Neural cell (in vitro differentiated cells): ENCODE results near the gene ANXA6. TPM values are rescaled to one million over a fixed set of nuclear protein-coding genes. Genes with fewer than 3 reads are reported as not detected.

ENCODE experiments used
- H2AFZ ChIP-seq: fragments of 200-600, 300-800 bp; sonication (generic), shearing (Covaris generic); 2 replicates; pipeline ENCODE4 v1.6.0; 2014; ENCODE audit warnings: low read depth, mild to moderate bottlenecking, antibody characterized with exemption, low read length, moderate library complexity
- H3F3A ChIP-seq: fragments of 200-600 bp; shearing (Covaris generic); 2 replicates; pipeline ENCODE4 v1.6.1; 2016; ENCODE audit warnings: mild to moderate bottlenecking, moderate library complexity, mixed read lengths, antibody characterized with exemption, low read length; ENCODE audit not compliant: insufficient read depth, poor library complexity, severe bottlenecking
- H3K27ac ChIP-seq: fragments of 200-600, 300-800 bp; sonication (generic), shearing (Covaris generic); 2 replicates; pipeline ENCODE4 v1.5.1; 2014; ENCODE audit warnings: mild to moderate bottlenecking, low read length, moderate library complexity
- H3K27me3 ChIP-seq: fragments of 300-800, 200-600 bp; sonication (generic), shearing (Covaris generic); 2 replicates; pipeline ENCODE4 v1.6.0; 2014; ENCODE audit warnings: mild to moderate bottlenecking, low read depth, low read length, moderate library complexity; ENCODE audit not compliant: insufficient read depth
- H3K36me3 ChIP-seq: fragments of 300-800, 200-600 bp; sonication (generic), shearing (Covaris generic); 2 replicates; pipeline ENCODE4 v1.5.1; 2014; ENCODE audit warnings: mild to moderate bottlenecking, antibody characterized with exemption, low read length, moderate library complexity; ENCODE audit not compliant: insufficient read depth
- H3K4me2 ChIP-seq: fragments of 300-800, 200-600 bp; sonication (generic), shearing (Covaris generic); 2 replicates; pipeline ENCODE4 v1.6.0; 2014; ENCODE audit warnings: mild to moderate bottlenecking, low read length
- H3K4me3 ChIP-seq: fragments of 300-800, 200-600 bp; sonication (generic), shearing (Covaris generic); 2 replicates; pipeline ENCODE4 v1.5.1; 2014; ENCODE audit warnings: mild to moderate bottlenecking, low read length, moderate library complexity
- H3K79me2 ChIP-seq: fragments of 200-600 bp; shearing (Covaris generic); replicated peaks from 2 replicates; pipeline ENCODE4 v1.6.0; 2014; ENCODE audit warnings: mild to moderate bottlenecking, low read length, moderate library complexity; ENCODE audit not compliant: insufficient read depth
- H3K9ac ChIP-seq: fragments of 300-800, 200-600 bp; sonication (generic), shearing (Covaris generic); 2 replicates; pipeline ENCODE4 v1.6.1; 2016; ENCODE audit warnings: mild to moderate bottlenecking, low read length, mixed read lengths
- H3K9me2 ChIP-seq: fragments of 200-600 bp; shearing (Covaris generic); 2 replicates; pipeline ENCODE4 v1.6.1; 2016; ENCODE audit warnings: mild to moderate bottlenecking, low read length, mixed read lengths; ENCODE audit not compliant: insufficient read depth
- H3K9me3 ChIP-seq: fragments of 200-600, 300-800 bp; sonication (generic), shearing (Covaris generic); 2 replicates; pipeline ENCODE4 v1.6.1; 2016; ENCODE audit warnings: mild to moderate bottlenecking, mixed run types, low read length, moderate library complexity, mixed read lengths
- H4K20me1 ChIP-seq: fragments of 200-600 bp; shearing (Covaris generic); 2 replicates; pipeline ENCODE4 v1.6.1; 2016; ENCODE audit warnings: mild to moderate bottlenecking, mixed run types; ENCODE audit not compliant: insufficient read depth
- EP300 ChIP-seq: fragments of 450-650 bp; conservative IDR thresholded peaks from 2 replicates; pipeline ENCODE4 v1.6.1; 2014; ENCODE audit warnings: antibody characterized with exemption, mild to moderate bottlenecking, moderate library complexity; ENCODE audit not compliant: poor library complexity, severe bottlenecking
- EZH2 ChIP-seq: fragments of 200-600, 300-800 bp; shearing (Covaris generic), sonication (generic); IDR thresholded peaks from 2 replicates; pipeline ENCODE4 v1.6.1; 2014; ENCODE audit warnings: antibody characterized with exemption, low read length, borderline replicate concordance, mild to moderate bottlenecking; ENCODE audit not compliant: insufficient read depth, poor library complexity, severe bottlenecking
- MXI1 ChIP-seq: fragments of 450-650 bp; conservative IDR thresholded peaks from 2 replicates; pipeline ENCODE4 v1.6.1; 2014; ENCODE audit warnings: antibody characterized with exemption, mild to moderate bottlenecking; ENCODE audit not compliant: poor library complexity, severe bottlenecking
- POLR2AphosphoS5 ChIP-seq: IDR thresholded peaks from 2 replicates; pipeline ENCODE4 v1.6.1; 2012
- RAD21 ChIP-seq: fragments of 450-650 bp; conservative IDR thresholded peaks from 2 replicates; pipeline ENCODE4 v1.6.1; 2014; ENCODE audit warnings: antibody characterized with exemption, mild to moderate bottlenecking, moderate library complexity
- SMC3 ChIP-seq: fragments of 450-650 bp; conservative IDR thresholded peaks from 2 replicates; pipeline ENCODE4 v1.6.1; 2014; ENCODE audit warnings: antibody characterized with exemption, mild to moderate bottlenecking, moderate library complexity; ENCODE audit not compliant: poor library complexity
- TAF1 ChIP-seq: IDR thresholded peaks from 2 replicates; pipeline ENCODE4 v1.6.1; 2012; ENCODE audit warnings: low read depth
- polyA plus RNA-seq: library from polyadenylated mRNA; depleted of rRNA; stranded (reverse); fragments of >200 nt; gene quantifications from 2 replicates; pipeline ENCODE4 v1.2.3, GENCODE V29; 2014
- TF ChIP-seq, protein P1 (sequence below): IDR thresholded peaks from 2 replicates; pipeline ENCODE4 v1.6.1; 2012; ENCODE audit warnings: borderline replicate concordance
- TF ChIP-seq, protein P2 (sequence below): fragments of 450-650 bp; IDR thresholded peaks from 2 replicates; pipeline ENCODE4 v1.5.1; 2014; ENCODE audit warnings: antibody characterized with exemption, mild to moderate bottlenecking, moderate library complexity; ENCODE audit not compliant: poor library complexity, severe bottlenecking

Gene ANXA6
- polyA plus RNA-seq, 1 donor from 2014 or later = 27.5 TPM

DNA sequence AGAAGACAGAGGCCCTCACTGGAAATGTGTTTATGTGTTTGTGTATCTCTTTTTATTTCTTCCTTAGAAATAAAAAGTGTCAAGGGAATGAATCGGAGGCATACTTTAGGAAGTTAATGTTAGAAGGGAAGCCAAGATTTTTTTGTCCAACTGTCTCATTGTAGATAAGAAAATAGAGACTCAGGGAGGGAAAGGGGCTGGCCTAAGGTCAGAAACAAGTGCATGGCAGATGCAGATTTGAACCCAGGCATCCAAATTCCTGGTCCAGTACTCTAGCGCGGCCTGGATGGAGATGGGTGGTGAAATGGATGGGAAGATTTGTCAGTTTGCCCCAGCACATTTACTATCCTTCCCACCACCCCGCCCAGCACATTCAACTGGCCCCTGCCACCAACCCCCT, 56.9 kb downstream of the ANXA6 start:
- Histone ChIP-seq H3K27me3 (no peaks in the 10 kb centered on the region), H3F3A (no peaks in the 10 kb centered on the region), H3K36me3 (peaks cover 14% of the 10 kb centered on the region), H4K20me1 (no peaks in the 10 kb centered on the region), H3K9ac (no peak overlapping the region), H3K9me2 (no peaks in the 10 kb centered on the region), H2AFZ (no peak overlapping the region), H3K9me3 (no peaks in the 10 kb centered on the region), H3K4me2 (no peak overlapping the region), H3K79me2 (no peaks in the 10 kb centered on the region), H3K4me3 (no peak overlapping the region), H3K27ac (no peak overlapping the region)
- TF ChIP-seq EP300 (no peak), SMC3 (no peak), RAD21 (no peak), EZH2 (no peak), TAF1 (no peak), MXI1 (no peak), POLR2AphosphoS5 (no peak)
- TF ChIP-seq, protein P1, sequence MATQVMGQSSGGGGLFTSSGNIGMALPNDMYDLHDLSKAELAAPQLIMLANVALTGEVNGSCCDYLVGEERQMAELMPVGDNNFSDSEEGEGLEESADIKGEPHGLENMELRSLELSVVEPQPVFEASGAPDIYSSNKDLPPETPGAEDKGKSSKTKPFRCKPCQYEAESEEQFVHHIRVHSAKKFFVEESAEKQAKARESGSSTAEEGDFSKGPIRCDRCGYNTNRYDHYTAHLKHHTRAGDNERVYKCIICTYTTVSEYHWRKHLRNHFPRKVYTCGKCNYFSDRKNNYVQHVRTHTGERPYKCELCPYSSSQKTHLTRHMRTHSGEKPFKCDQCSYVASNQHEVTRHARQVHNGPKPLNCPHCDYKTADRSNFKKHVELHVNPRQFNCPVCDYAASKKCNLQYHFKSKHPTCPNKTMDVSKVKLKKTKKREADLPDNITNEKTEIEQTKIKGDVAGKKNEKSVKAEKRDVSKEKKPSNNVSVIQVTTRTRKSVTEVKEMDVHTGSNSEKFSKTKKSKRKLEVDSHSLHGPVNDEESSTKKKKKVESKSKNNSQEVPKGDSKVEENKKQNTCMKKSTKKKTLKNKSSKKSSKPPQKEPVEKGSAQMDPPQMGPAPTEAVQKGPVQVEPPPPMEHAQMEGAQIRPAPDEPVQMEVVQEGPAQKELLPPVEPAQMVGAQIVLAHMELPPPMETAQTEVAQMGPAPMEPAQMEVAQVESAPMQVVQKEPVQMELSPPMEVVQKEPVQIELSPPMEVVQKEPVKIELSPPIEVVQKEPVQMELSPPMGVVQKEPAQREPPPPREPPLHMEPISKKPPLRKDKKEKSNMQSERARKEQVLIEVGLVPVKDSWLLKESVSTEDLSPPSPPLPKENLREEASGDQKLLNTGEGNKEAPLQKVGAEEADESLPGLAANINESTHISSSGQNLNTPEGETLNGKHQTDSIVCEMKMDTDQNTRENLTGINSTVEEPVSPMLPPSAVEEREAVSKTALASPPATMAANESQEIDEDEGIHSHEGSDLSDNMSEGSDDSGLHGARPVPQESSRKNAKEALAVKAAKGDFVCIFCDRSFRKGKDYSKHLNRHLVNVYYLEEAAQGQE = no peak
- TF ChIP-seq, protein P2, sequence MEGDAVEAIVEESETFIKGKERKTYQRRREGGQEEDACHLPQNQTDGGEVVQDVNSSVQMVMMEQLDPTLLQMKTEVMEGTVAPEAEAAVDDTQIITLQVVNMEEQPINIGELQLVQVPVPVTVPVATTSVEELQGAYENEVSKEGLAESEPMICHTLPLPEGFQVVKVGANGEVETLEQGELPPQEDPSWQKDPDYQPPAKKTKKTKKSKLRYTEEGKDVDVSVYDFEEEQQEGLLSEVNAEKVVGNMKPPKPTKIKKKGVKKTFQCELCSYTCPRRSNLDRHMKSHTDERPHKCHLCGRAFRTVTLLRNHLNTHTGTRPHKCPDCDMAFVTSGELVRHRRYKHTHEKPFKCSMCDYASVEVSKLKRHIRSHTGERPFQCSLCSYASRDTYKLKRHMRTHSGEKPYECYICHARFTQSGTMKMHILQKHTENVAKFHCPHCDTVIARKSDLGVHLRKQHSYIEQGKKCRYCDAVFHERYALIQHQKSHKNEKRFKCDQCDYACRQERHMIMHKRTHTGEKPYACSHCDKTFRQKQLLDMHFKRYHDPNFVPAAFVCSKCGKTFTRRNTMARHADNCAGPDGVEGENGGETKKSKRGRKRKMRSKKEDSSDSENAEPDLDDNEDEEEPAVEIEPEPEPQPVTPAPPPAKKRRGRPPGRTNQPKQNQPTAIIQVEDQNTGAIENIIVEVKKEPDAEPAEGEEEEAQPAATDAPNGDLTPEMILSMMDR = no peak

DNA sequence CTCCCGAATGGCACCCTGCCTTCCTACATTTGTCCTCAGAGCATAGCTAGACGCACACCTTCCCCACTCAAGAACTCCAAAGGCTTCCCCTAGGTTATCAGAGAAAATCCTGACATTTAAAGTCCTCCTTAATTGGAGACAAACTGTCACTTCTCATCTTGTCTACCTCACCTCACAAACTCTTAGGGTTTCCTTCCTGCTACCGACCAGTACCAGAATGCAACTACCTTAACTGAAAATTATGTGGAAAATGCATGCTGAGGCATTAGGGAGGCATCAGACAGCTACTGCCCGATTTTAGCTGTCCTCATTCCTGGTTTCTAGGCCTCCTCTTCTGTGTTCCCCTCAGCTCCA, 58.8 kb downstream of the ANXA6 start:
- Histone ChIP-seq H4K20me1 (no peaks in the 10 kb centered on the region), H3K9me3 (no peaks in the 10 kb centered on the region), H3K36me3 (peaks cover 12% of the 10 kb centered on the region), H3K4me2 (no peak overlapping the region), H3F3A (no peaks in the 10 kb centered on the region), H3K9me2 (no peaks in the 10 kb centered on the region), H3K27ac (no peak overlapping the region), H2AFZ (no peak overlapping the region), H3K9ac (no peak overlapping the region), H3K27me3 (no peaks in the 10 kb centered on the region), H3K4me3 (no peak overlapping the region), H3K79me2 (no peaks in the 10 kb centered on the region)
- TF ChIP-seq, protein P1 = no peak
- TF ChIP-seq SMC3 (no peak), EZH2 (no peak), EP300 (no peak), TAF1 (no peak), RAD21 (no peak), POLR2AphosphoS5 (no peak), MXI1 (no peak)
- TF ChIP-seq, protein P2 = no peak
